Stimulated activated CD8-positive, alpha-beta memory T cell treated with anti-CD3 and anti-CD28 coated beads, Interleukin-4, amount 100 ng/mL, for 48 hours (primary cell): ENCODE measurements around the gene SESTD1.
"Not testable (repeated sequence)": the region's sequence is repeated elsewhere in the genome, so short reads cannot be mapped to it uniquely, and the experiment has no call there.

Source experiments
- DNase-seq: peaks from one replicate; pipeline ENCODE4 v3.0.0-alpha.2; 2020

The SESTD1 gene

DNA sequence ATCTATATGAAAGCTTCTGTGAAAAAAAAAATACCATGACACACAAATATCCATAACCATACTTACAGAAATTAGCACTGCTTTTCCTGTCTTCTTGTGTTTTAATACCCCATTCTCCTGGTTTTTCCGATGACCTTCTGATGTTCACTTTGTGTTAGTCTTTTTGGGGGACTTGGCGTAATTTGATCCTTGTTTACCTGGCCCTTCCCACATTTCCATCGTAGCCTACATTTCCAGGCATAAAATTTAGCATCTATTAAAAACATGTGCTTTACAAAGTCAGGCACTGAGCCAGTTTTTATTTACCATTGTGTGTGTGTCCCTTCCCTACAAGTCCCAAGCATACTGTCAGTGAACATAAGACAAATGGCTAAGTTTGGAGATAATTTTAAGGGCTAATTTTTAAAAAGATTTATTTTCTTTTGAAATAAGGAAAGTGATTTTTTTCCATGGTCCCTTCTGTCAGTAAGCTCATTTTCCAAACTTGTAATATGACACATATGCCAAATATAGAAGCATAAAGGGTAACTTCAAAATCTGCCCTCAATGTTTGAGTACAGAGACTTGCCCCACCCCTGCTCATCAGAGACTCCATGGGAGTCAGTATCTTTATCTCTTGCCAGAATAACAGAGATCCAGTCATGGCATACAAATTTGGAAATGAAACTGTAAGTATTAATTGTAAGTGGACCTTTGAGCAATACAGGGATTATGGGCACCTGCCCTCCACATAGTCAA is 27.3 kb downstream of the SESTD1 start:
- DNase-seq, result no peak

DNA sequence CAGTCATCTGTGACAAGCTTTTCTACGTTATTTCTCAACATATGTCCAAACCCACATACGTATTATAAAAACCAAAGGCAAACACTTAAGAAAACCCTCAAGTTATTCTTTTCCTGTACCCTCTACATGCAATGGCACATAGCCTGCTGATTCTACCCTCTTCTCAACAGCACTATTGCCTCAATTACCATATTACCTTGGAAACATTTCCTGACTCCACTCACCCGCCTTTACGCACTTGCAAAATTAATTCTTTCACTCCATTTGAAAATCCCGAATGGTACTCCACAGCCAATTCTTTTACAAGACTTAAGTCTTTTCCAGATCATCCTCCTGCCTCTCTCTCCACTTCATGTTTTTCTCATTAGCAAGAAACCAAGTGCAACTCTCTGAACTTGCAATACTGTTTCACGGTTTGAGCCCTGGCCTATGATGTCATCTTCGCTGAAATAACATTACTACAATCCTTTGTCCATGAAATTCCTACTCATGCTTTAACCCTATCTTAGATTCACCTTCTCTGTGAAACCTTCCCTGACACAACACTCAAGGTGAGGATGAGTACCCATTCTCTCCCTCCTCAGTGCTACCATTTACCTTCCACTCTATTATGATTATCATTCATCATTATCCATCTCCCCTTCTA is 29.0 kb downstream of the SESTD1 start:
- DNase-seq, result no peak

DNA sequence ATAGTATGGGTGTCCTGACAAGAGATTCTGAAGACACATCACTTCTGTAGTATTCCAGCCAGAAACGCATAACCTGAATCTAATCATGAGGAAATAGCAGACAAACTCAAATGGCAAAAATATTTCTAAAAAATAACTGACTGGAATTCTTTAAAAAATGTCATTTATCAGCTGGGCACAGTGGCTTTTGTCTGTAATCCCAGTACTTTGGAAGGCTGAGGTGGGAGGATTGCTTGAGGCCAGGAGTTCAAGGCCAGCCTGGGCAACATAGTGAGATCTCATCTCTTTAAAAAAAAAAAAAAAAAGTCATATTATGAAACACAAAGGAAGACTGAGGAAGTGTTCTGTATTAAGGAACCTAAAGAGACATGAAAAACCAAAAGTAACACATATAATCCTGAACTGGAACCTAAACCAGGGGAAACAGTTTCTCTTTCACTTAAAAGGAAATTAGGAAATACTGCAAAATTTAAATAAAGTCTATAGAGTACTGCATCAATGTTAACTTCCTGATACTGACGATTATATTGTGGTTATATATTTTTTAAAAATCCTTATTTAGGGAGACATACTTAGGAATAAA is 29.9 kb downstream of the SESTD1 start:
- DNase-seq, result no peak

DNA sequence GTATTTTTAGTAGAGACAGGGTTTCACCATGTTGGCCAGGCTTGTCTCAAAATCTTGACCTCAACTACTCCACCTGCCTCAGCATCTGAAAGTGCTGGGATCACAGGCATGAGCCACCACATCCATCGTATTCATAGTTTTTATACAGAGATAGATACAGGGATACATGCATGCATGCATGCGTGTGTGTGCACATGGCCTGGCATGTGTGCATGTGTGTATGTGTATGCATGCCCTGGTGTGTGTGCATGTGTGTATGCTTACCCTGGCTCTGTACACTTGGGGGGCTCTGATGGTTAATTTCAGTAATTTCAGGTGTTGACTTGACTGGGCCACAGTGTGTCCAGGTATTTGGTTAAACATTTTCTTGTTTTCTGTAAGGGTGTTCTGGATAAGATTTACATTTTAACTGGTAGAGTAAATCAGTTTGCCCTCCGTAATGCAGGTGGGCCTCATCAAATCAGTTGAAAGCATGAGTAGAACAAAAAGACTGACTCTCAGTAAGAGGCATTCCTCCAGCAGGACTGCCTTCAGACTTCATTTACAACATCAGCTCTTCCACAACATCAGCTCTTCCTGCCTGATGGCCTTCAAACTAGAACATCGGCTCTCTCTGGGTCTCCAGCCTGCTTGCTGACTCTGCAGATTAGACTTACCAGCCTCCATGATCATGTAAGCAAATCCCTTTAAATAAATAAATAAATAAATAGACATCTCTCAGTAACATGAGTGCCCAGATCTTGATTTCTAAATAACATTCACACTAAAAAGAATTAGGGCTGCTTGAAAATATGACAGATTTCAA is 30.8 kb downstream of the SESTD1 start:
- DNase-seq, result no peak

DNA sequence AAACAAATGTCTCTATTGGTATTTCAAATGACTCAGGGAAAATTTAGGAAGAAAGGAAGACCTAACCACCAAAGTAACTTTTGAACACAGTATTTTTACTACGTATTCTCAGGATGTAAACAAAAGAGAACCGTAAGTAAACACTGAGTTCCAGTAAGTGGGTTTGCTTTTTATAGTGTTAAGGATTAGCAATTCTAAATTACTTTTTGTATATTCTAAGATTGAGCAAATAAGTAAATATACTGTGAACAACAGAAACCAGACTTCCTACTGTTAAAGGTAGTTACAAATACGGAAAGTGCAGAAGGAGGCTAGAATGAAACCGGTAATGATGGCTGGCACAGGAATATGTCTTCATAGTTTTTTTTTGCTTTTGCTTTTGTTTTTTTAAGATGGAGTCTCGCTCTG is 31.5 kb downstream of the SESTD1 start:
- no peak for DNase-seq

DNA sequence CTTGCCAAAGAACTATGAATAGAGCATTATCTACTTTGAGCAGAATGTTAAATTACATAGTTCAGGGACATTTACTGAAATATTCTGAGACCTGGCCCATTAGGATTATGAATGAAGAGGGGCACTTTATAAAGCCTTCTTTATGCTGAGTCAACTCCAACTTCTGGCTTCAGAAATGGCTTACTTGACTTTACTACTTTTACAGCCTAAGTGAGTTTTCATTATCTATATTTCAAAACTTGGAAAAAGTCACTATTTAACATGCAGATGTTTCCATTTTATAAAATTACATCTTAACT is 37.7 kb downstream of the SESTD1 start:
- no peak for DNase-seq

DNA sequence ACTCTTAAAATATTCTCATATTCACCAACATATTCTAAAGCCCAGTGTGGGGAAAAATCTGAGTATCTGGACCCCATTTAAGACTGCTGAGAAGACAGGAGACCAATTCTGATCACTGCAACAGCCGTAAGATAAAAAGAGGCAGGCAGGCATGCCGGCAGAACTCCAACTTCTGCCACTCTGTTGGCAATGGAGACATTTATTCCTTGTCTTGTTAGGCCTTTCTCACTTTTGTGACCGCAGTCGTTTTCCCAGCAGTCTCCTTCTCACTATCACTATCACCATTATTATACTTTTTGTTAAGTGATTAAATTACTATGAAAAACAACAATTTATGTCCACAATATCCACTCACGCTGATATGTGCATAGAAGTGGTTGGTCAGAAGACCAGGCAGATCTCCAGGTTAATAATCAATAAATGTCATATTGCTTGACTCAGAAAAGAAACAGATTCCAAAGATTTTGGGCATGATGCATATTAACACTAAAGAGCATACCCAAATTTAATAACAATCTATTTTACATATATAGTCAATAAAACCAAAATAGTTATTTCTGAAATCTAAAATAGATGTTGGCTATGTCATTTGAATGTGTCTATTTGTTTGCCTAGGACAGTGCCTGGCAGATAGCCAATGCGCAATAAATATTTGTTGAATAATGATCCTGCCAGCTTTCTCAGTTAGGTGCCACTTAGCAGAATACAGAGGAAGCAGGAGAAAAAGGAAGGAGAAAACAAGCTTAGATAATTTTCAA is 38.2 kb downstream of the SESTD1 start:
- no peak for DNase-seq

DNA sequence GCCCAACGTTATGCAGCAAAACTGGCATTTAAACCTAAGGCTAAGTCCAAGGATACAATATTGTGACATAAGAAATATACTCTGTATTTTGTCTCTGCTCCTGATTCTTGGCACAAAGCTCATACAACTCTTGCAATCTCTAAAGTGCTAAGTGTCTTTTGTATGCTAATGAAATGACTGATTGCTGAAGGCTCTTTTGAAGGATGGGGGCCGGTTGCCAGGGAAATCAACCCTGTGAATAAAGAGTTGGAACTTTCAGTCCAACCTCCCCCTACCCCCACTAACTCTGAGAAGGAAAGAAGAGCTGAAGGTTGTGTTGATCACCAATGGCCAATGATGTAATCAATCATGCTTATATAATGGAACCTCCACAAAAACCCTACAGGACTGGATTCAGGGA is 40.3 kb downstream of the SESTD1 start:
- no peak for DNase-seq

DNA sequence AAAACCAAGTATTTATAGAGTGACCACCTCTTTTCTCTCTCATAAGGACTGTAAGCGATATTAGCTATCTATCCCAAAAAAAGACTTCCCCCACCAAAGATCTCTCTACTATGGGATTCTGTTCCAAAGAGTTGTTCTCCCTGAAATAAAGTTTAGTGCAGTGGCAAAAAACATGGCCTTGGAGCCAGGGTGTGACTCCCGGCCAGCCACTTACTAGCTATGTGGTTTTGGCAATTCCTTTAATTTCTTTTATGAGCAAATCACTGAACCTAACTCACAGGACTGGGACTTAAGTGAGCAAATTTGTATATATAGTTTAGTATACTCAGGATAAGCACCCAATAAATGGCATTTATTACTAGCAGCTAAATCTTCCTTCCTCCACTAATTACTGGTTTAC is 42.6 kb downstream of the SESTD1 start:
- DNase-seq, result no peak

DNA sequence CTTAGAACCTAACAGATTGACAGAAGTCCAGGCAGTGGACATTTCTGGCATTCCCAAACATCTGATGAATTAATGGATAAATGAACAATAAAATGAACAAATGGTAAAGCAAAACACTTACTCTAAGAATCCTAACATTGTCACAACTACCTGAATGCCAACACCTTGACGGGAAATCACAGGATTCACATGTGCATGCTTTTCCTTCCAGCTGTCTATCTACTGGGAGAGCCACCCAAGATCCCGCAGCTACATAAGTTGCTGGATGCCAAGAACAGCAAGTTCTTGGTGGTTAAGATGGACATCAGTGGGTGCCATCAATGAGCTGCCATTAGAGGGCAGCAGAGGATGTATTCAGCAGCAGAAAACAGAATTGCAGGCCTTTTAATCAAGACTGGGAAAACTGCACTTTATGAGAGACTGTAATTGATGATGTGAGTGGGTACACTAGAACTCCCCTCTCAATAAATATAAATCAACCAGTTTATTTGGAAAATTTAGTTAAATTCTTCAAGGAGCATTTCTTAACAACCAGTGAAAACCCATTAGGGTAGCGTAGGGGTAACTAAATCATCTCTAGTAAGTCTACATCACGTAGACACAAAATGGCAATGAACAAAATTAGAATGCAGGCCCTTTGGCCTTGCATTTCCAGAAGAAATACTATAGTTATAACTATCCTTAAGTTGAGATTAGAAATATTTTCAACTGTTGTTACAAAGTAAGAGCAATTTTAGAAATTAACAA is 45.6 kb downstream of the SESTD1 start:
- peak; percentile 58 for DNase-seq

DNA sequence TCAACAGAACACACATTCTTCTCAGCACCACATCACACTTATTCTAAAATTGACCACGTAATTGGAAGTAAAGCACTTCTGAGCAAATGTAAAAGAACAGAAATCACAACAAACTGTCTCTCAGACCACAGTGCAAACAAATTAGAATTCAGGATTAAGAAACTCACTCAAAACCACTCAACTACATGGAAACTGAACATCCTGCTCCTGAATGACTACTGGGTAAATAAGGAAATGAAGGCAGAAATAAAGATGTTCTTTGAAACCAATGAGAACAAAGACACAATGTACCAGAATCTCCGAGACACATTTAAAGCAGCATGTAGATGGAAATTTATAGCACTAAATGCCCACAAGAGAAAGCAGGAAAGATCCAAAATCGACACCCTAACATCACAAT is 50.0 kb downstream of the SESTD1 start:
- DNase-seq, result not testable (repeated sequence)

DNA sequence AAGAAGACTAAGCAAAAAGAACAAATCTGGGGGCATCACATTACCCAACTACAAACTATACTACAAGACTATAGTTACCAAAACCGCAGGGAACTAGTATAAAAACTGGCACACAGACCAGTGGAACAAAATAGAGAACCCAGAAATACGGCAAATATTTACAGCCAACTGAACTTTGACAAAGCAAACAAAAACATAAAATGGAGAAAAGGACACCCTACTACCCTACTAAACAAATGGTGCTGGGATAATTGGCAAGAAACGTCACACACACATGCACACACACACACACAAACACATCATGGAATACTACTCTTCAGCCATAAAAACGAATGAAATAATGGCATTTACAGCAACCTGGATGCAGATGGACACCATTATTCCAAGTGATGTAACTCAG is 53.3 kb downstream of the SESTD1 start:
- DNase-seq, result no peak

DNA sequence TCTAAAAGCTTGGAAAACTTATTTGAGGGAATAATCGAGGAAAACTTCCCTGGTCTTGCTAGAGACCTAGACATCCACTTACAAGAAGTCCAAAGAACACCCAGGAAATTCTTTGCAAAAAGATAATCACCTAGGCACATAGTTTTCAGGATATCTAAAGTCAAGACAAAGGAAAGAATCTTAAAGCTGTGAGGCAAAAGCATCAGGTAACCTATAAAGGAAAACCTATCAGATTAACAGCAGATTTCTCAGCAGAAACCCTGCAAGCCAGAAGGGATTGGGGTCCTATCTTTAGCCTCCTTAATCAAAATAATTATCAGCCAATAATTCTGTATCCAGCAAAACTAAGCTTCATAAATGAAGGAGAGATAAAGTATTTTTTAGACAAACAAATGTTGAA is 56.4 kb downstream of the SESTD1 start:
- DNase-seq, result not testable (repeated sequence)

DNA sequence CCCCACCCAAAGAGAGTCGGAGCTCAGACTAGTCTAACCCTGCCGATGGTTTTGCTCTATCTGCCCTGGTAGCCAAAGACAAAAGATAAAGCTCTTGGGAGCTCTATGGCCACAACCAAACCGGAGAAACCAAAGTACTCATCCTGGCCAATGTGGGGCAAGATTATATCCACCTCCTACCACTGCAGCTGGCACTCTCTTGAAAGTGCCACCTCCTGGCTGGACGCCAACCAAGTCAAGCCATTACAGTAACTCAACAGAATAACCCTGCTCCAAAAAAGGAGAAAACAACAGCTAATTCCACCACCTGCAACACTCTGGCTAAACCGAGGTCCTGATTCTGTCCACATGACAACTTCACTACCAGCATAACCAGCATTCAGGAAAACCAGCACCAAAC is 57.6 kb downstream of the SESTD1 start:
- no peak for DNase-seq

DNA sequence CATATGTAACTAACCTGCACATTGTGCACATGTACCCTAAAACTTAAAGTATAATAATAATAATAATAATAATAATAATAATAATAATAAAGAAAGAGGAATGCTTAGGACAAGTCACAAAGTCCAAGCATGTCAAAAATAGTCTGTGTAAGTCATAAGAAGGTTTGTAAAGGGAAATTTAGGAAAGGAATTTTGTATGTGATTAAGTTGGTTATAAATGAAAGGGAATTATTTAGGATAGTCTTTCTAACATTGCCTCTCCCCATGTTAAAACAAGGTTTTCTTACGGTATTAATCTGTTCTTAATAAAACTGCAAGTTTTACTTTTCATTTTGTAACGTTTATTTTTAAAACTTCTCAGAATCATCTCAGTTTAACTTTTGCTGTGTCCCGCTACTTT is 62.8 kb downstream of the SESTD1 start:
- no peak for DNase-seq

DNA sequence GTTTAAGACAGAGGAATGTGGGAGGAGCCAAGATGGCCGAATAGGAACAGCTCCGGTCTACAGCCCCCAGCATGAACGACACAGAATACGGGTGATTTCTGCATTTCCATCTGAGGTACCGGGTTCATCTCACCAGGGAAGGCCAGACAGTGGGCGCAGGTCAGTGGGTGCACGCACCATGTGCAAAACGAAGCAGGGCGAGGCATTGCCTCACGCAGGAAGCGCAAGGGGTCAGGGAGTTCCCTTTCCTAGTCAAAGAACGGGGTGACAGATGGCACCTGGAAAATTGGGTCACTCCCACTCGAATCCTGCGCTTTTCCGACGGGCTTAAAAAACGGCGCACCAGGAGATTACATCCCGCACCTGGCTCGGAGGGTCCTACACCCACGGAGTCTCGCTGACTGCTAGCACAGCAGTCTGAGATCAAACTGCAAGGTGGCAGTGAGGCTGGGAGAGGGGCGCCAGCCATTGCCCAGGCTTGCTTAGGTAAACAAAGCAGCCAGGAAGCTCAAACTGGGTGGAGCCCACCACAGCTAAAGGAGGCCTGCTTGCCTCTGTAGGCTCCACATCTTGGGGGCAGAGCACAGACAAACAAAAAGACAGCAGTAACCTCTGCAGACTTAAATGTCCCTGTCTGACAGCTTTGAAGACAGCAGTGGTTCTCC is 68.6 kb downstream of the SESTD1 start:
- not testable (repeated sequence) for DNase-seq

DNA sequence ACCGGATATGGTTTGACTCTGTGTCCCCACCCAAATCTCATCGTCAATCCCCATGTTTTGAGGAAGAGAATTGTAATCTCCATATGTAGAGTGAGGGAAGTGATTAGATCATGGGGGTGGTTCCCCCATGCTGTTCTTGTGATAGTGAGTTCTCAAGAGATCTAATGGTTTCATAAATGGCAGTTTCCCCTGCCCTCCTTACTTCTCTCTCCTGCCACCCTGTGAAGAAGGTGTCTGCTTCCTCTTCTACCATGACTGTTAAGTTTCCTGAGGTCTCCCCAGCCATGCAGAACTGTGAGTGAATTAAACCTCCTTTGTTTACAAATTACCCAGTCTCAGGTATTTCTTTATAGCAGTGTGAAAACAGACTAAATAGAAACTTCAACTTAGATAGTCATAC is 69.5 kb downstream of the SESTD1 start:
- no peak for DNase-seq

DNA sequence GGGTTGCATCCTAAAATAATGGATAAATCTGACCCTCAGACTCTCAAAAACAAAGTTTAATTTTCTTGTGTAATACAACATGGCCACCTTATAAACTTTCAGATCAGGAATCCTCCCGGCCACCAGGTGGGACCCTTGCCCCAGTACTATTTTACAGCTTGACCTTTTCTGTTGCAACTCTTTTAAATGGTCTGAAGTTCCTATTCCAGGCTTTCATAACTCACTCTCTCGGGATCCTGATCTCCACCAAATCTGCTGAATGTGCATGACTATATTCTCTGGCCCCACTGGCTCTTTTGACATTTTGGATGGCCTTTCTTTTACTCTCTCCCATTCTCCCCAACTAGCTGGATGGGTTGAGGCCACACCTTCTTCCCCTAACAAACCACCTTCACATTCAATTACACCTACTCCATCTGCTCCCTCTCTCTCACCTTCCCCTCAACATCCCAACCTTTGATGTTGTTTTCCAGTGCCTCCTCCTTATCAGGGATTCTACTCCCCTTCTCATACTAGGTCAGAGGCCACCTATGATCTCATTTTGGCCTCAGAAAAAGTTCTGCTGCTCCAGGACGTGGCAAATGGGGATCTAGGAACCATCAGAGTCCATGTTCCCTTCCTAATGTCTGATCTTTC is 70.8 kb downstream of the SESTD1 start:
- DNase-seq, result no peak

DNA sequence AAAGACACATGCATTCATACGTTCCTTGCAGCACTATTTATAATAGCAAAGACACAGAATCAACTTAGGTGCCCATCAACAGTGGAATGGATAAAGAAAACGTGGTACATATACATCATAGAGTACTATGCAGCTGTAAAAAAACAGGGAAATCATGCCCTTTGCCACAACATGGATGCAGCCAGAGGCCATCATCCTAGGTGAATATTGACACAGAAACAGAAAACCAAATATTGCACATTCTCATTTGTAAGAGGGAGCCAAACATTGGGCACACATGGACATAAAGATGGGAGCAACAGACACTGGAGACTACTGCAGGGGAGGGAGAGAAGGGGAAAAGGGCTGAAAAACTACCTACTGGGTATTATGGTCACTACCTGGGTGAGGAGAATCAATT is 73.5 kb downstream of the SESTD1 start:
- no peak for DNase-seq

DNA sequence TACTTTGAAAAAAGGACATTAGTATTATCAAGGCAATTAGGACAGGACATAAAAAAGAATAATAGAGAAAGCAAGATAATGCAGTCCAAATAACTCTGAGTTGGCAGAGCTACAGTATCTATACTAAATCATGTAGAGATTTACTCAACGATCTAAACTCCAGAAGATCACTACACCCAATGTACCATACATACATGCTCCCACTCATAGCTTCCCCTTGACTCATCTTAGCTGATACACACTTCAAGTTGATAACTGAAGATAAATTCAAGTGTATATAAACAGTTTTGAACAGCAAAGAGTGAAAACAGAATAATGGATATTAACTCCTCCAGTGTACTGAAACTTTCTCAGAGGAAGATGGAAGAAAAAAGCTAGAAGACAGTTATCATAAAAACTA is 78.5 kb downstream of the SESTD1 start:
- no peak for DNase-seq

DNA sequence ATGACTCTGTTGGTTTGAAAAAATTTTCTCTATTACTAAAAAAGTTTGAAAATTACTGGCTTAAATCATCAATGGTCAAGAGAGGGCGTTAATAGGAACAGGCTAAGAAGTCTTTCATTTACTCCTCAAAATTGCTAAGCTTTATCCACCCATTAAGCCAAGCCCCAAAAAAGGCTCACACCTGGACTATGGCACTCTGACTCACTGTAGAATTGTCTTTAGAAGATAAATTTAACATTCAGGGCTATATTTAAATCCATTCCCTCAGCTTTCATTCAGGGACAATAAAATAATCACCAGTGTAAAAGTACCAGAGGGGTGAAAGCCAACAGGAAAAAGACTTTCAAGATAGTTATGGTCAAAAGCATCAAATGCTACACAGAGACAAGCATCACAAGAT is 80.0 kb downstream of the SESTD1 start:
- DNase-seq, result no peak
